HepG2 (cell line): Measurements from ENCODE around the gene CLCN2. TPM values are rescaled to one million over a fixed set of nuclear protein-coding genes. Genes with fewer than 3 reads are reported as not detected.
A peak's percentile ranks its signal among the peaks of the same experiment; 100 is the strongest.

Experiments
- ATAC-seq: fragments of 200-7000 bp; cut with Tn5 transposase; 3 replicates; pipeline ENCODE4 v1.9.1; 2020; ENCODE audit warnings: mild to moderate bottlenecking, moderate library complexity
- BruUV-seq: library from RNA; stranded (reverse); fragments of 400-500 nt; replicated peaks from 2 replicates; lab custom pipeline; 2021; lab: Mats Ljungman, UMichigan
- CTCF ChIA-PET: fragments of 300-600 bp; formaldehyde crosslinking; extraction: SDS; loops from one replicate; lab custom pipeline; 2021; ENCODE audit warnings: low total read pairs, inconsistent platforms, low intra/inter-chr PET ratio; lab: Yijun Ruan, JAX
- POLR2A ChIA-PET: fragments of 350-600 bp; sonication (Branson Sonifier 250); formaldehyde crosslinking; loops from one replicate; lab custom pipeline; 2020; ENCODE audit warnings: antibody characterized with exemption, inconsistent platforms; lab: Yijun Ruan, JAX
- DNase-seq: peaks from one replicate; pipeline ENCODE4 v3.0.0-alpha.2; 2015; ENCODE audit warnings: low spot score
- FAIRE-seq: peaks from 3 replicates; lab custom pipeline; 2011; peaks lifted over from hg19 to GRCh38; lab: Jason Lieb, UNC
- H2AFZ ChIP-seq: one replicate; pipeline ENCODE4 v1.6.1; 2011; ENCODE audit warnings: low read length, inconsistent platforms
- H3K27ac ChIP-seq: fragments of 300-600 bp; 3 replicates; pipeline ENCODE4 v1.8.0; 2011; ENCODE audit warnings: mixed run types, mild to moderate bottlenecking, mixed read lengths, low read length, inconsistent platforms; ENCODE audit not compliant: insufficient read depth; ENCODE audit errors: extremely low read length
- H3K27me3 ChIP-seq, 2 experiments: fragments of 200-600 bp in 1 of 2; 2 replicates in 1 of 2; 3 replicates in 1 of 2; pipeline versions ENCODE4 v1.6.0 to v1.8.0; 2011; ENCODE audit warnings: low read length in 2 of 2, mild to moderate bottlenecking in 2 of 2, moderate library complexity in 2 of 2, inconsistent platforms in 1 of 2; ENCODE audit not compliant: insufficient read depth in 2 of 2, control insufficient read depth in 1 of 2
- H3K36me3 ChIP-seq, 2 experiments: fragments of 200-600 bp in 1 of 2; replicated peaks in 1 of 2; 2 replicates in 1 of 2; 3 replicates in 1 of 2; pipeline versions ENCODE4 v1.5.1 to v1.8.0; 2011; ENCODE audit warnings: low read length in 2 of 2, inconsistent platforms in 1 of 2; ENCODE audit not compliant: insufficient read depth in 2 of 2, control insufficient read depth in 1 of 2
- H3K4me1 ChIP-seq: 2 replicates; pipeline ENCODE4 v1.5.1; 2012; ENCODE audit warnings: low read length, inconsistent platforms; ENCODE audit not compliant: insufficient read depth
- H3K4me2 ChIP-seq: 2 replicates; pipeline ENCODE4 v1.6.0; 2011; ENCODE audit warnings: low read depth, low read length, inconsistent platforms
- H3K4me3 ChIP-seq, 3 experiments: fragments of 200-600 bp in 1 of 3; sonication (generic), shearing (Covaris generic) in 1 of 3; replicated peaks in 1 of 3; 2 replicates each; pipeline ENCODE4 v1.5.1; 2011 to 2016; ENCODE audit warnings: low read length in 3 of 3, inconsistent platforms in 2 of 3, low read depth in 2 of 3, mild to moderate bottlenecking in 2 of 3, control low read depth in 1 of 3, mixed read lengths in 1 of 3; ENCODE audit not compliant: insufficient read depth in 1 of 3
- H3K79me2 ChIP-seq: one replicate; pipeline ENCODE4 v1.6.1; 2011; ENCODE audit warnings: low read length, inconsistent platforms; ENCODE audit not compliant: insufficient read depth
- H3K9ac ChIP-seq: 2 replicates; pipeline ENCODE4 v1.6.0; 2011; ENCODE audit warnings: mild to moderate bottlenecking, low read depth, low read length, inconsistent platforms; ENCODE audit not compliant: insufficient read depth
- H3K9me3 ChIP-seq: 2 replicates; pipeline ENCODE4 v1.5.1; 2012; ENCODE audit warnings: mild to moderate bottlenecking, low read length
- H4K20me1 ChIP-seq: 2 replicates; pipeline ENCODE4 v1.6.0; 2011; ENCODE audit warnings: inconsistent platforms, mild to moderate bottlenecking, low read length, moderate library complexity; ENCODE audit not compliant: insufficient read depth
- RBAK ChIP-seq: sonication (generic); formaldehyde crosslinking; IDR thresholded peaks from 2 replicates; pipeline ENCODE4 v1.5.1; 2020; ENCODE audit warnings: mild to moderate bottlenecking, missing genetic modification reagents
- SP4 ChIP-seq: sonication (generic); formaldehyde crosslinking; IDR thresholded peaks from 2 replicates; pipeline ENCODE4 v1.8.1; 2023; ENCODE audit warnings: mild to moderate bottlenecking, missing genetic modification reagents
- ZFX ChIP-seq: sonication (generic); formaldehyde crosslinking; IDR thresholded peaks from 2 replicates; pipeline ENCODE4 v1.4.0; 2020; ENCODE audit warnings: mild to moderate bottlenecking, low read depth, missing genetic modification reagents, moderate library complexity
- ZNF460 ChIP-seq: sonication (generic); formaldehyde crosslinking; IDR thresholded peaks from 2 replicates; pipeline ENCODE4 v1.5.1; 2020; ENCODE audit warnings: missing genetic modification reagents, mild to moderate bottlenecking, borderline replicate concordance
- ZNF552 ChIP-seq: sonication (generic); formaldehyde crosslinking; IDR thresholded peaks from 2 replicates; pipeline ENCODE4 v1.9.0; 2022; ENCODE audit warnings: missing genetic modification reagents, mild to moderate bottlenecking, borderline replicate concordance
- ZNF619 ChIP-seq: sonication (generic); formaldehyde crosslinking; IDR thresholded peaks from 2 replicates; pipeline ENCODE4 v1.4.0; 2020; ENCODE audit warnings: mild to moderate bottlenecking, missing genetic modification reagents
- ZNF776 ChIP-seq: sonication (generic); formaldehyde crosslinking; IDR thresholded peaks from 2 replicates; pipeline ENCODE4 v1.4.0; 2020; ENCODE audit warnings: mild to moderate bottlenecking, missing genetic modification reagents
- WGBS: methylation state at CpG from one replicate; pipeline ENCODE4 v1.1.6; 2017; ENCODE audit warnings: low lambda C conversion rate; 5-methylcytosine and 5-hydroxymethylcytosine counted together
- in situ Hi-C: cut with HindIII; loops from 2 replicates; pipeline ENCODE4 v1.10.0; 2017; ENCODE audit warnings: low pct_unique_long_range_greater_than_20kb; ENCODE audit not compliant: extremely low pct_ligation_motif_present
- intact Hi-C: fragments of 100-400 bp; cut with micrococcal nuclease; formaldehyde crosslinking; loops from one replicate; pipeline ENCODE4 v1.10.0; 2022; ENCODE audit not compliant: unreplicated experiment
- polyA plus RNA-seq, 8 experiments: library from polyadenylated mRNA; depleted of rRNA in 3 of 8; stranded (reverse) in 7 of 8; unstranded in 1 of 8; fragments of >200 nt; fragmentation: Illumina TruSeq in 4 of 8; extraction: Trizol in 4 of 8; gene quantifications; 2 replicates each; pipeline versions ENCODE4 v1.2.1 to v1.2.3, GENCODE V29; 2011 to 2016; ENCODE audit warnings: low read depth in 4 of 8, missing spikeins in 1 of 8, mixed read lengths in 1 of 8; ENCODE audit not compliant: insufficient read depth in 1 of 8
- total RNA-seq, 5 experiments: library from RNA; depleted of rRNA; stranded (reverse); fragments of >200 nt; fragmentation: Illumina TruSeq; extraction: Trizol; gene quantifications; 2 replicates each; pipeline ENCODE4 v1.2.3, GENCODE V29; 2016; ENCODE audit warnings: low read depth in 1 of 5
- TF ChIP-seq, protein P1 (sequence below): sonication (generic); formaldehyde crosslinking; IDR thresholded peaks from 2 replicates; pipeline ENCODE4 v1.8.1; 2023; ENCODE audit warnings: mild to moderate bottlenecking, missing genetic modification reagents, borderline replicate concordance

Gene CLCN2
- total and polyA plus RNA-seq, 2 of the 13 experiments (the other 11 are each of a cell fraction or from before 2014, with no cell fraction given): 11.4 to 13.5 TPM

DNA sequence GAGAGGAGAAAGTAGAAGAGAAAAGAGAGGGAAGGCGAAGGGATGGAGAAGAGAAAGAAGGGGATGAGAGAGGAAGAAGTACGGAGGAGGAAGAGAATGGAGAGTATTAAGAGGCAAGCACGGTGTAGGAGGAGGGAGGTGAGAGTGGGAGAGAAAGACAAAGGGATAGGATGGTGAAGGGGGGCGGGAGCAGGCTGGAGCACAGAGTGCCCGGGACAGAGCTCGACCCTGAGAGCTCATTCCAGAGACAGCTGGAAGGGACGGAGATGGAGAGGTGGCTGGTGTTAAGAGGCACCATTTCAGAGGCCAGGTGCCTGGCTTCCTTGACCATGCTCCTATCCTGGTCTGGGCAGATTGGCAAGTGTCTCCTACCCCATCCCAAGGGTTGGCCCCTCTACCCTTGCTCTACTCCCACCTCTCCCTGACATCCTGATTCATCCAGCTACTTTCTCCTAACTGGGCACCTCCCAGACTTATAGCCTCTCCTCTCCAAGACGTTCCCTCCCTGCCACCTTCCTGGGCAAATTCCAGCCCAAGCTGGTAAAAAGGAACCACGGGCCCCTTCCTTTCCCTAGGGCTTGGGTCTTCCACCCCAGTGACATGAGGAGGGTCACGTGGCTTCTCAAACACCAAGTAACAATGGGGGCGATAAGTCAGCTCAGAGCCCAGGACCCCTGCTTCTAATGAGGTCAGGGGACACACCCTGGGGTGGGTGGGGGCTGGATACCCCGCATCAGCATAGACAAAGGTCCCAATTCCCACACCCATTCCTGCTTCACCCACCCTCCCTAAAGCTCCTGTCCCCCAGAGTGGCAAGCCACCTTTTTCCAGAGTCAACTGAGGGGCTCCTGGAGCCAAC is 1.1 kb downstream of the CLCN2 start:
- Histone ChIP-seq H3K9ac (peak overlapping the region; percentile 86), H3K9me3 (no peaks in the 10 kb centered on the region), H3K79me2 (peaks cover 31% of the 10 kb centered on the region), H3K4me1 (peaks cover 34% of the 10 kb centered on the region), H2AFZ (no peak overlapping the region), H3K36me3 (peaks cover 10 to 38% of the 10 kb centered on the region in 2 experiments), H3K27ac (peak overlapping the region; percentile 67), H3K27me3 (no peaks in the 10 kb centered on the region; a peak in 1 of 5 replicates), H4K20me1 (0 out of 2 replicates have a peak, but pooled peaks cover 7% of the 10 kb centered on the region), H3K4me2 (peak overlapping the region; percentile 100), H3K4me3 (peak overlapping the region; percentile 93 to 96 (median 95))
- WGBS: 49% methylated on average over 12 of the region's 12 CpGs
- ChIA-PET POLR2A (interaction anchor here (0.7 to 2.7 kb wide), 4 partner anchors 8 to 19 kb away, joined by 3 to 14 read pairs (median 8); partner anchors contain the start of gene CHRD), CTCF (no interaction called here)
- no peak for FAIRE-seq
- no peak for TF ChIP-seq ZNF776 (CRISPR knock-in tag)
- TF ChIP-seq, protein P1, sequence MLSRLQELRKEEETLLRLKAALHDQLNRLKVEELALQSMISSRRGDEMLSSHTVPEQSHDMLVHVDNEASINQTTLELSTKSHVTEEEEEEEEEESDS (CRISPR knock-in tag): no peak
- no peak for TF ChIP-seq ZNF619 (CRISPR knock-in tag)
- no peak for TF ChIP-seq ZNF552 (CRISPR knock-in tag)
- TF ChIP-seq RBAK (CRISPR knock-in tag): no peak
- TF ChIP-seq ZFX (CRISPR knock-in tag): no peak
- TF ChIP-seq ZNF460 (CRISPR knock-in tag): no peak
- no peak for TF ChIP-seq SP4 (CRISPR knock-in tag)
- intact Hi-C loops (no loop called here), in situ Hi-C loops (no loop called here)
- no peak for DNase-seq
- no peak for ATAC-seq
- BruUV-seq: no TSS peak
